ENCODE measurements around the gene CHCHD6.

CHCHD6 gene

GRCh38 chr3:127001486-127002194, 297.6 kb downstream of the CHCHD6 start:
- Histone ChIP-seq H3K4me3 (ENCODE audit: low read length in 2 of 2) (peak overlapping the region in 1 of 2 donors; percentile 13), H3K4ac (ENCODE audit: low read length) (no peak overlapping the region), H3K14ac (ENCODE audit: low read length) (peak overlapping the region; percentile 86), H3K27ac (replicated peaks; ENCODE audit: low read length) (peak overlapping the region; percentile 24), H3K4me2 (ENCODE audit: insufficient read depth, low read length, poor library complexity, severe bottlenecking) (peak overlapping the region; percentile 11), H3K36me3 (replicated peaks in 1 of 2; ENCODE audit: control insufficient read depth in 2 of 2, insufficient read depth in 2 of 2, low read length in 2 of 2) (peaks cover 28 to 35% of the 10 kb centered on the region in 2 donors), H2BK5ac (ENCODE audit: low read length) (peak overlapping the region; percentile 1), H3K18ac (ENCODE audit: low read length) (peak overlapping the region; percentile 36), H2AK5ac (ENCODE audit: low read depth, low read length) (peak overlapping the region; percentile 53), H2BK120ac (ENCODE audit: low read depth, low read length) (no peak overlapping the region), H3K23ac (ENCODE audit: low read depth, low read length, poor library complexity) (peak overlapping the region; percentile 68), H3K27me3 (ENCODE audit: control insufficient read depth in 3 of 3, insufficient read depth in 3 of 3, low read depth in 1 of 3, low read length in 3 of 3) (no peaks in the 10 kb centered on the region), H3K4me1 (ENCODE audit: control insufficient read depth in 2 of 2, insufficient read depth in 1 of 2, low read depth in 1 of 2, low read length in 2 of 2) (peaks cover 22 to 38% of the 10 kb centered on the region in 2 donors), H3K79me1 (ENCODE audit: low read depth, low read length) (peaks cover 59% of the 10 kb centered on the region), H3K9me3 (replicated peaks in 1 of 2; ENCODE audit: control insufficient read depth in 2 of 2, insufficient read depth in 1 of 2, low read depth in 1 of 2, low read length in 2 of 2) (peaks cover 0 to 2% of the 10 kb centered on the region in 2 donors), H2BK15ac (ENCODE audit: low read length) (peak overlapping the region; percentile 72), H3K9ac (ENCODE audit: low read depth, low read length, poor library complexity) (peak overlapping the region; percentile 71), H2BK12ac (ENCODE audit: low read length) (peak overlapping the region; percentile 27), H2AFZ (ENCODE audit: low read length) (peak overlapping the region; percentile 20), H4K91ac (ENCODE audit: low read depth, low read length, poor library complexity) (no peak overlapping the region), H4K8ac (ENCODE audit: low read depth, low read length) (no peak overlapping the region)
- no peak for DNase-seq (ENCODE audit: low spot score)
- WGBS, 2 donors (ENCODE audit: extremely low coverage in 2 of 2, insufficient read length in 2 of 2, insufficient replicate concordance in 1 of 2) = no CpG with 5 or more reads among the region's 23 CpGs

- Histone ChIP-seq H4K8ac (ENCODE audit: low read depth, low read length) (peak overlapping the region; percentile 31), H3K4me2 (ENCODE audit: insufficient read depth, low read length, poor library complexity, severe bottlenecking) (no peak overlapping the region), H3K4ac (ENCODE audit: low read length) (peak overlapping the region; percentile 30), H2BK15ac (ENCODE audit: low read length) (peak overlapping the region; percentile 87), H3K18ac (ENCODE audit: low read length) (peak overlapping the region; percentile 98), H3K23ac (ENCODE audit: low read depth, low read length, poor library complexity) (peak overlapping the region; percentile 37), H2AFZ (ENCODE audit: low read length) (peak overlapping the region; percentile 20), H2AK5ac (ENCODE audit: low read depth, low read length) (peak overlapping the region; percentile 98), H3K27ac (replicated peaks; ENCODE audit: low read length) (peak overlapping the region; percentile 66), H2BK120ac (ENCODE audit: low read depth, low read length) (peak overlapping the region; percentile 84), H2BK5ac (ENCODE audit: low read length) (peak overlapping the region; percentile 1), H3K4me1 (ENCODE audit: control insufficient read depth in 2 of 2, insufficient read depth in 1 of 2, low read depth in 1 of 2, low read length in 2 of 2) (peaks cover 22 to 36% of the 10 kb centered on the region in 2 donors), H3K4me3 (ENCODE audit: low read length in 2 of 2) (no peak overlapping the region), H4K91ac (ENCODE audit: low read depth, low read length, poor library complexity) (no peak overlapping the region), H3K9ac (ENCODE audit: low read depth, low read length, poor library complexity) (peak overlapping the region; percentile 94), H3K14ac (ENCODE audit: low read length) (peak overlapping the region; percentile 6), H3K36me3 (replicated peaks in 1 of 2; ENCODE audit: control insufficient read depth in 2 of 2, insufficient read depth in 2 of 2, low read length in 2 of 2) (peaks cover 28 to 29% of the 10 kb centered on the region in 2 donors), H2BK12ac (ENCODE audit: low read length) (no peak overlapping the region), H3K79me1 (ENCODE audit: low read depth, low read length) (peaks cover 51% of the 10 kb centered on the region), H3K27me3 (ENCODE audit: control insufficient read depth in 3 of 3, insufficient read depth in 3 of 3, low read depth in 1 of 3, low read length in 3 of 3) (no peaks in the 10 kb centered on the region), H3K9me3 (replicated peaks in 1 of 2; ENCODE audit: control insufficient read depth in 2 of 2, insufficient read depth in 1 of 2, low read depth in 1 of 2, low read length in 2 of 2) (peaks cover 0 to 2% of the 10 kb centered on the region in 2 donors)
- DNase-seq (ENCODE audit: low spot score) = peak; percentile 79
- no CpG with 5 or more reads among the region's 26 CpGs for WGBS, 2 donors (ENCODE audit: extremely low coverage in 2 of 2, insufficient read length in 2 of 2, insufficient replicate concordance in 1 of 2)
Observed at GRCh38 chr3:127002195-127003174, 298.4 kb downstream of the CHCHD6 start.

GRCh38 chr3:127003175-127003555, 299.1 kb downstream of the CHCHD6 start:
- Histone ChIP-seq H3K79me1 (ENCODE audit: low read depth, low read length) (peaks cover 46% of the 10 kb centered on the region), H4K91ac (ENCODE audit: low read depth, low read length, poor library complexity) (no peak overlapping the region), H2AK5ac (ENCODE audit: low read depth, low read length) (peak overlapping the region; percentile 94), H2BK12ac (ENCODE audit: low read length) (no peak overlapping the region), H3K36me3 (replicated peaks in 1 of 2; ENCODE audit: control insufficient read depth in 2 of 2, insufficient read depth in 2 of 2, low read length in 2 of 2) (peaks cover 21 to 31% of the 10 kb centered on the region in 2 donors), H3K4ac (ENCODE audit: low read length) (peak overlapping the region; percentile 18), H2AFZ (ENCODE audit: low read length) (no peak overlapping the region), H3K14ac (ENCODE audit: low read length) (peak overlapping the region; percentile 50), H2BK5ac (ENCODE audit: low read length) (peak overlapping the region; percentile 1), H3K4me2 (ENCODE audit: insufficient read depth, low read length, poor library complexity, severe bottlenecking) (no peak overlapping the region), H3K27me3 (ENCODE audit: control insufficient read depth in 3 of 3, insufficient read depth in 3 of 3, low read depth in 1 of 3, low read length in 3 of 3) (no peaks in the 10 kb centered on the region), H3K23ac (ENCODE audit: low read depth, low read length, poor library complexity) (no peak overlapping the region), H3K27ac (replicated peaks; ENCODE audit: low read length) (no peak overlapping the region), H2BK120ac (ENCODE audit: low read depth, low read length) (peak overlapping the region; percentile 47), H3K9me3 (replicated peaks in 1 of 2; ENCODE audit: control insufficient read depth in 2 of 2, insufficient read depth in 1 of 2, low read depth in 1 of 2, low read length in 2 of 2) (peaks cover 0 to 2% of the 10 kb centered on the region in 2 donors), H3K18ac (ENCODE audit: low read length) (peak overlapping the region; percentile 84), H3K4me3 (ENCODE audit: low read length in 2 of 2) (no peak overlapping the region), H2BK15ac (ENCODE audit: low read length) (peak overlapping the region; percentile 84), H3K9ac (ENCODE audit: low read depth, low read length, poor library complexity) (peak overlapping the region; percentile 84), H3K4me1 (ENCODE audit: control insufficient read depth in 2 of 2, insufficient read depth in 1 of 2, low read depth in 1 of 2, low read length in 2 of 2) (peaks cover 22 to 36% of the 10 kb centered on the region in 2 donors), H4K8ac (ENCODE audit: low read depth, low read length) (no peak overlapping the region)
- DNase-seq (ENCODE audit: low spot score) = no peak
- WGBS, 2 donors (ENCODE audit: extremely low coverage in 2 of 2, insufficient read length in 2 of 2, insufficient replicate concordance in 1 of 2) = no CpG with 5 or more reads among the region's 12 CpGs
